Activated B cell treated with CpG ODN at 0.5 μM for 24 hours (primary cell): ENCODE results near the gene JAZF1. TPM values are rescaled to one million over a fixed set of nuclear protein-coding genes. Genes with fewer than 3 reads are reported as not detected.
A peak's percentile ranks its signal among the peaks of the same experiment; 100 is the strongest.

ENCODE experiments used
- ATAC-seq: fragments of 200-7000 bp; cut with Tn5 transposase; one replicate; pipeline ENCODE4 v1.10.0; 2021; ENCODE audit warnings: low read depth, mild to moderate bottlenecking, moderate library complexity
- CTCF ChIA-PET: fragments of 350-600 bp; sonication (Branson Sonifier 250); formaldehyde crosslinking; loops from one replicate; lab custom pipeline; 2021; ENCODE audit warnings: antibody characterized with exemption; lab: Charles Lee
- POLR2A ChIA-PET: fragments of 350-600 bp; sonication (Branson Sonifier 250); formaldehyde crosslinking; loops from one replicate; lab custom pipeline; 2021; ENCODE audit warnings: antibody characterized with exemption; lab: Charles Lee
- DNase-seq: peaks from one replicate; pipeline ENCODE4 v3.0.0; 2022
- H3K27ac Mint-ChIP-seq: one replicate; pipeline ENCODE4 v1.8.0; 2020; ENCODE audit warnings: mixed read lengths
- H3K27me3 Mint-ChIP-seq: one replicate; pipeline ENCODE4 v1.8.0; 2021; ENCODE audit warnings: mixed read lengths
- H3K36me3 Mint-ChIP-seq: one replicate; pipeline ENCODE4 v1.8.0; 2021; ENCODE audit warnings: low read depth, mixed read lengths
- H3K4me1 Mint-ChIP-seq: one replicate; pipeline ENCODE4 v1.8.0; 2021; ENCODE audit warnings: mixed read lengths
- H3K4me3 Mint-ChIP-seq: one replicate; pipeline ENCODE4 v1.8.0; 2020; ENCODE audit warnings: mild to moderate bottlenecking, mixed read lengths
- H3K9me3 Mint-ChIP-seq: one replicate; pipeline ENCODE4 v1.8.0; 2020; ENCODE audit warnings: mixed read lengths
- CTCF ChIP-seq: fragments of 200-600 bp; IDR thresholded peaks from one replicate; pipeline ENCODE4 v1.8.0; 2022; ENCODE audit warnings: antibody characterized with exemption, mild to moderate bottlenecking
- intact Hi-C: fragments of 100-400 bp; cut with micrococcal nuclease; formaldehyde crosslinking; loops from one replicate; pipeline ENCODE4 v1.15.1; 2024
- total RNA-seq: library from RNA; stranded (reverse); gene quantifications from 2 replicates; pipeline ENCODE4 v1.2.3, GENCODE V29; 2022

The JAZF1 gene
- 49.5 and 54.8 TPM in 2 replicates for total RNA-seq

GRCh38 chr7:28180364-28181147, at the start of gene JAZF1:
JAZF1 (minus strand) TSS chr7:28180795.
- Mint-ChIP-seq H3K4me3 (peak within 1 kb of the TSS; percentile 88), H3K36me3 (peaks cover 10% of the 10 kb centered on the region), H3K4me1 (peaks cover 68% of the 10 kb centered on the region), H3K9me3 (no peaks in the 10 kb centered on the region), H3K27ac (peak within 1 kb of the TSS; percentile 90), H3K27me3 (no peaks in the 10 kb centered on the region)
- peak; percentile 66 for DNase-seq
- CTCF ChIA-PET, result interaction anchor here (1.1 to 1.4 kb wide), 2 partner anchors 18 to 83 kb away, joined by 3 to 4 read pairs; no protein-coding TSS in a partner anchor
- intact Hi-C loops, result loop anchor here (2.0 to 5.0 kb wide), 4 partner anchors 16 to 983 kb away; partner anchors contain the start of gene CREB5
- TF ChIP-seq CTCF, result no peak
- POLR2A ChIA-PET, result interaction anchor here (0.5 to 5.0 kb wide), 12 partner anchors 13 to 83 kb away, joined by 3 to 69 read pairs (median 4); no protein-coding TSS in a partner anchor
- ATAC-seq, result peak; percentile 54

GRCh38 chr7:28230261-28230660, 49.7 kb upstream of the JAZF1 start:
- CTCF ChIA-PET, result interaction anchor here (0.7 kb wide), 1 partner anchor 34 kb away, joined by 3 read pairs; no protein-coding TSS in a partner anchor
- Mint-ChIP-seq H3K4me1 (peaks cover 1% of the 10 kb centered on the region), H3K9me3 (no peaks in the 10 kb centered on the region), H3K4me3 (no peak overlapping the region), H3K36me3 (no peaks in the 10 kb centered on the region), H3K27me3 (no peaks in the 10 kb centered on the region), H3K27ac (no peak overlapping the region)
- DNase-seq (no peak), ATAC-seq (no peak)
- no peak for TF ChIP-seq CTCF
- POLR2A ChIA-PET, result no interaction called here
- intact Hi-C loops, result no loop called here

- TF ChIP-seq CTCF, result no peak
- ChIA-PET POLR2A (no interaction called here), CTCF (no interaction called here)
- Mint-ChIP-seq H3K27me3 (no peaks in the 10 kb centered on the region), H3K9me3 (no peaks in the 10 kb centered on the region), H3K36me3 (no peaks in the 10 kb centered on the region), H3K4me3 (no peak overlapping the region), H3K27ac (no peak overlapping the region), H3K4me1 (peaks cover 1% of the 10 kb centered on the region)
- intact Hi-C loops, result no loop called here
- DNase-seq (no peak), ATAC-seq (no peak)
Observed at GRCh38 chr7:28228396-28228795, 47.8 kb upstream of the JAZF1 start.

GRCh38 chr7:28226003-28226402, 45.4 kb upstream of the JAZF1 start:
- POLR2A ChIA-PET, result interaction anchor here (0.7 kb wide), 1 partner anchor 10 kb away, joined by 3 read pairs; no protein-coding TSS in a partner anchor
- no peak for ATAC-seq
- CTCF ChIA-PET, result no interaction called here

More at GRCh38 chr7:28226003-28226402, 45.4 kb upstream of the JAZF1 start:
- intact Hi-C loops, result no loop called here
- Mint-ChIP-seq H3K36me3 (no peaks in the 10 kb centered on the region), H3K27me3 (no peaks in the 10 kb centered on the region), H3K4me1 (peaks cover 1% of the 10 kb centered on the region), H3K4me3 (no peak overlapping the region), H3K9me3 (no peaks in the 10 kb centered on the region), H3K27ac (no peak overlapping the region)
- TF ChIP-seq CTCF, result no peak
- DNase-seq, result no peak
